ENCODE measurements around the gene TXNDC12.
"Not testable (repeated sequence)": the region's sequence is repeated elsewhere in the genome, so short reads cannot be mapped to it uniquely, and the experiment has no call there.

TXNDC12 gene

DNA sequence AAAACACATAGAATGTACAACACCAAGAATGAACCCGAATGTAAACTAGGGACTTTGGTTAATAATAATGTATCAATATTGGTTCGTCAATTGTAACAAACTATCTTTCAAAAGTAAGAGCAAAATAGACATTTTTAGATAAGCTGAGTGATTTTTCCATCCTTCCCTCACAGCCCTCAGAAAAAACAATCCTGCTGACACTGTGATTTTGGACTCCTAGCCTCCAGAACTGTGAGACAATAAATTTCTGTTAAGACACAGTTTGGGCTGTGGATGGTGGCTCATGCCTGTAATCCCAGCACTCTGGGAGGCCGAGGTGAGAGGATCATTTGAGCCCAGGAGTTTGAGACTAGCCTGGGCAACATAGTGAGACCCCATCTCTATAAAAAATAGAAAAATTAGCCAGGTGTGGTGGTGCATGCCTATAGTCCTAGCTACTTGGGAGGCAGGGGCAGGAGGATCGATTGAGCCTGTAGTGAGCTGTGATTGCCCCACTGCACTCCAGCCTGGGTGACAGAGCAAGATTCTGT, 9.3 kb downstream of the TXNDC12 start:
- not testable (repeated sequence) for DNase-seq

DNA sequence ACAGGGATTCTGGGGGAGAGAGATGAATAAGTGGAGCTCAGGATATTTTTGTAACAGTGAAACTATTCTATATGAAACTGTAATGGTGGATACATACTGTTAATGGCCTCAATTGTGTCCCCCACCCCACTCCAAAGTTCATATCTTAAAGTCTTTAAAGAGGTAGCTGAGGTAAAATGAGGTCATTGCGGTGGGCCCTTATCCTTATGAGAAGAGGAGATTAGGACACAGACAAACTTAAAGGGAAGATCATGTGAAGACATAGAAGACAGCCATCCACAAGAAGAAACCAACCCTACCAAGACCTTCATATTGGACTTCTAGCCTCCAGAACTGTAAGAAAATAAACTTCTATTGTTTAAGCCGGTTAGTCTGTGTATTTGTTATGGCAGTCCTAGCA, 9.8 kb downstream of the TXNDC12 start:
- DNase-seq: no peak

DNA sequence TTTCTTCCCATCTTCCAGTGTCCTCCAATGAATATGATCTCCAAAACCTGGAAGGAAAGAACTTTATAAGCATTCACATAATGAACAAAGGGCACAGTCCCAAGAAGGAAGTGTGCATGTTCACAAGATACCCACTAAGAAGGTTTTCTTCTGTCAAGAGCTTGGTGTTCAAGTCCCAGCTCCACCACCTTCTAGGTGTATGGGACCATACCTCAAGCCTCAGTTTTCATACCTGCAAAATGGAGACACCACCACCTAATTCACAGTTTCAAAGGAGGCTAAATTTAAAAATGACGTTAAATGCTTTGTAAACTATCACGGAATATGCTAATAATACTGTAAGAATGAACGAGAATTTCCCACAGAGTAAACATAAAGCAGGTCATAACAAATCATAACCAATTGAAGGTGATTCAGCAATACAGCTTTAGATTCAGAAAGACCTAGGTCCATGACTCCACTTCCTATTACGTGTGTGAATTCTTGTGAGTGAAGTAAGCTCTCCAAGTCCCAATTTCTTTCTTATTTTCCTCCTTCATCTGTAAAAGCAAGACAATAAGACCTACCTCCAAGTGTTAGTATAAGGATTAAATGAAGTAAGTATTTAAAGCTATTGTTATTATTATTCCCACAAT, 13.3 kb downstream of the TXNDC12 start:
- no peak for DNase-seq

DNA sequence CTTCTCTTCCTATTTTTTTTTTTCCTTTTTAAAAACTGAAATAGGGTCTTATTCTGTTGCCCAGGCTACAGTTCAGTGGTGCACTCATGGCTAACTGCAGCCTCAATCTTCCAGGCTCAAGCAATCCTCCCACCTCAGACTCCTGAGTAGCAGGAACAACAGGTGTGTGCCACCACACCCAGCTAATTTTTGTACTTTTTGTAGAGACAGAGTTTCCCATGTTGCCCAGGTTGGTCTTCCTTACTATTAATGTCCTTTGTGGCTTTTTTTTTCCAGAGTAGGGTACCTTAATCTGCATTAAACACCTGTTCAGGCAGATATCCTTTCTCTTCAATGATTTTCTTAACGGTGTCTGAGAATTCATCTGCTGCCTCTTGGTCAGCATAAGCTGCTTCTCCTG, 17.1 kb downstream of the TXNDC12 start:
- DNase-seq: no peak

DNA sequence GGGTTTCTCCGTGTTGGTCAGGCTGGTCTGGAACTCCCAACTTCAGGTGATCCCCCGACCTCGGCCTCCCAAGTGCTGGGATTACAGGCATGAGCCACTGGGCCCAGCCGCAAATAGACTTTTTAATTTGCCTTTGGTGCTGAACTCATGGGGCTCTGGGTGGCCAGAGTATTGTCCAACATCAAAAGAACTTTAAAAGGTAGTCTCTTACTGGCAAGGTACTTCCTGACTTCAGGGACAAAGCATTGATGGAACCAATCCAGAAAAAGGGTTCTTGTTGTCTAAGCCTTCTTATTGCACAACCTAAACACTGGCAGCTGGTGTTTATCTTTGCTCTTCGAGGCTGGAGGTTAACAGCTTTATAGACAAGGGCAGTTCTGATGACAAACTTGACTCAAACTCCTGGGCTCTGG, 17.6 kb downstream of the TXNDC12 start:
- no peak for DNase-seq

DNA sequence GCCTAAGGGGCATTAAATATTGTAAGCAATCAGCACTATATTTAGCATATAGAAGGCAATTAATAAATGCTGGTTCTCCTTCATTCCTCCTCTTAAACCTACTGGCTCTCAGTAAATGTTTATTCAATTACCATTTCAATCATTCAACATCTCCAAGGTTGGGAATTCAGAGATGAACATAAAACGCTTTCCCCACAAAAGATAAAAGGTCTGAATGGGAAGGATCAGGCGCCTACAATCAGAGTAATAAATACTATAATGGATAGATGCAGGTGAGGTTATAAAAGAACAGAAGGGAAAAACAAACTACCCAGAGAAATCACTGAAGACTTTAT, 21.0 kb downstream of the TXNDC12 start:
- no peak for DNase-seq

DNA sequence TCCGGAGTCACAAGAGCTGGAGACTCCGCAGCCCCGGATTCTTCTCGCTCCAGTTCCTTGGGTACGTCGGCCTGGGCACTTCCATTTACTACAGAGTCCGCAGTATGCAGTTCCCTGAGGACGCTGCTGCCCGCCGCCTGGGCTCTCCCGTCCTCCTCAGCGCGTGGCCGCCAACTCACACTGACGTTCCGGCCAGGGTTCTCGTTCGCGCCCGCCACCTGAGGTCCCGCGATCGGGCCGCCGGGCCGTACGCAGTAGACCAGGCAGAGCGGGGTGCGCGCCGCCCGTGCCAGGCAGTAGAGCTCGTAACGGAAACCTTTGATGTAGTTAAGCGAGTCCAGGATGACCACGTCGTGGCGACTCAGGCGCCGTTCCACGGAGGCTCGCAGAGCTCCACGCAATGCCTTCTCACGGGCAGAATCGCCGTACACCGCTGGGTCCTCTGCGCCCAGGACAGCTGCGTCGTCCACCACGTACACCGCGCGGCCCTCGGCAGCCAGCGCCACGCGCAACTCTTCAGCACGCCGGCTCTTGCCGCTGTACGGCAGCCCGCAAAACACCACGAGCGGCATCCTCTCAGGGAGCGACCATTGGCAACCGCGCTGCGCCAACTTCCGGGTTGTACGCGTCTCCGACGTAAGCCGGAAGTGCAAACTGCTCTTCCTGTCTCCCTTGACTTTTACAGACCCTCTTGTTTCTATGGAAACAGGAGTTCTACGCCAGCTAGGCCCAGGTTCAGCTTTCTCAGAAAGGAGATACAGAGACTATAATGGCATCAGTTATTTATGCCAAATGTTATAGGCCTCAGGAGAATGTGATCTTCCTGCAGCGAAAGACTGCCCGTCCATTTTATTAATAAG, 21.6 kb downstream of the TXNDC12 start, which contains the start of gene KTI12:
TSS of gene KTI12 (minus strand) at position 621 of the 860 bp plus-strand sequence. CDS start at position 572, 49 bp downstream.
- peak; percentile 92 for DNase-seq

DNA sequence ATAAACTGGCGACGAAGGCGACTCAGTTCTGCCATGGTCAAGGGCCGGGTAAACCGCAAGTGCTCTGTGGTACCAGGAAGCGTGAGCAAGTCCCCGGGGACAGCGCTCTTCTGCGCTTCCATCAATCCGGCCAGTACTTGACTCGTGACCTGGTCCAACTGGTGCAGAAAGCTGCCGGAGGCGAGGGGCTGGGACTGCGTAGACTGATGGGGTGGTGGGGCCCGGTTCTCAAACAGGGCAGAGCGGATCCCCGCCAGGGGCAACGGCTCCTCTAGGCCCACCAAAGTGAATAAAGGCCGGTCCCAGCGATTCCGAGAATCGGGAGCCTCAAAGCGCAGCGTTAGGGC, 22.2 kb downstream of the TXNDC12 start:
- DNase-seq: peak; percentile 39

DNA sequence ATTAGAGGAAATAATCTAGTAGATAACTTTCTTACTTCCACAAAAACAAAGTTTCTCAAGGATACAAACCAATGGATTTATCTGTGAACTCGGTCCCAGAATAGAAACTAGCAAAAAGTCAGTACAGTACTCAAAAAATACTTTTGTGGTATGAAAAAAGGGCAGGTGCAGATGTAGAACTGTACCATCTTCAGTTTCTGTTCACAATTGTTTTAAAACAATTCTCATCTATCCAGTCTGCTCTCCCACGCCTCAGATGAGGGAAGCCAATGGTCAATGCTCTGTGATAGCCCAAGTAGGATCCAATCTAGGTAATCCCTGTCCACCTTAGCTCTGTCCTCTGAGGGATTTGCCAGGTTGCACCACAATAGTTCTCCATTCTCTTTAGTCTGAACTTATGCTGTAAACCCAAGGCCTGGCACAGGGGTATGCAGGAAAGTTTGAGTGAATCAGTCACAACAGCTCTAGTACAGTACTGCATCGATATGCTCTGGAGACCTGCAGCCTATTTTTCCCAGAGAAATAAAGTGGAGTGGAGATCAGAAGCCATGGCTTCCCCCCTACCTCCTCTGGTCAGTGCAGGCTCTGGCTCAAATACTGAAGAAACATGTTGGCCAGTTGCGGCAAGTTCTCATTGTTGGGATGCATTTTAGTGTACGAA, 22.7 kb downstream of the TXNDC12 start:
- DNase-seq: no peak

DNA sequence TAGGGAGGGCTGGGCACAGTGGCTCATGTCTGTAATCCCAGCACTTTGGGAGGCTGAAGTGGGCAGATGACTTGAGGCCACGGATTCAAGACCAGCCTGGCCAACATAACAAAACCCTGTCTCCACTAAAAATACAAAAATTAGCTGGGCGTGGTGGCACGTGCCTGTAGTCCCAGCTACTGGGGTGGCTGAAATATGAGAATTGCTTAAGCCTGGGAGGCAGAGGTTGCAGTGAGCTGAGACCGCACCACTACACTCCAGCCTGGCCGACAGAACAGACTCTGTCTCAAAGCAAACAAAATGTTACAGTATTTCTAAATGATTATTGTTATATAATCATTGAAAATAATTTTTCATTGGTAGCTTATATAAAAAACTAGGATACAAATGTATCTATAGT, 26.2 kb downstream of the TXNDC12 start:
- not testable (repeated sequence) for DNase-seq

DNA sequence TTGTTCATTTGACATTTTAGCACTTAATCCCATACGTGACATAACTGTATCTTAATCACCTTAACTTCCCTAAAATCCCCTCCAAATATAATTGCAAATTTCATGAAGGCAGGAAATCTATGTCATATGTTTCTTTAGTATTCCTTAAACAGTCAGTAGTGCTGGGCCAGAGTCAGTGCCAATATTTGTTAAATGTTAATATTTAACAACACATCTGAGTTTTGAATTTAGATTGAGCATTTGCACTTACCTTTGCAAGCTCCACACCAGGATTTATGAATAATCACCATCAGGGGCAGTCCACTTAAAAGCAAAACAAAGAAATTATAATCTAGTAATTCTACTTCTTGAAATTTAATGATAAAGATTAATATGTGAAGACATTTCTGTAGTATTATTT, 26.7 kb downstream of the TXNDC12 start:
- DNase-seq: no peak

DNA sequence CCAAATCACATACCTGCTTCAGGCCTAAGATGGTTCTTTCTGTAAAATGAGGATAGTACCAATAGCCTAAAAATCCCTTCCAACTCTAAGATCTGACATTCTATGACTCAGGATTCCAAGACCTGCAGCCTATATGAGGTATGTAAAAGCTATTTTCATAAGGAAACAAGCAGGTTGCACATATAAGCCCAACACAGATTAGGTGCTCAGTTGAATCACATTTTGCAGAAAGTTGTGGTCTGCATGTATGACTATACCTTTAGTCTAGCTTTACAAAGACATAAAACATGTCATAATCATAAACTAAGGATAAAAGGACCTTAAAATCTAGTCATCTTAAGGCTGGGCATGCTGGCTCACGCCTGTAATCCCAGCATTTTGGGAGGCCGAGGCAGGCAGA, 28.7 kb downstream of the TXNDC12 start:
- DNase-seq: no peak

DNA sequence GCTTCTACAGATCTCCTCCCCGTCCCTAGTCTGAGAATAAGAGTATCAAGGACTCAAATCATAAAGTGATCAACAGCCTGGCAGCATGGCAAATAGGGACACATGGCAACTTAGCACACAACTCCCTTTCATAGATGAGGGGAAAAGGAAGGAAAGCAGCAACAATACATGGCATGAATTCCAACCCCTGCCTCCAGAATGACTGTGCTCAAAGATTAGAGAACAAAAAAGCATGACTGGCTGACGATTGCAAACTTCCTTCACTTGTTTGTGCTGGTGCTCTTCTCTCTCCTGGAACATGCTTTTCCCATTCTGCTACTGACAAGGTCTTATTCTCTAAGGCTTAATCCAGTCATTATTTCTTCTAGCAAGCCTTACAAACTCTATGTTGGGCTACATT, 32.9 kb downstream of the TXNDC12 start:
- no peak for DNase-seq

DNA sequence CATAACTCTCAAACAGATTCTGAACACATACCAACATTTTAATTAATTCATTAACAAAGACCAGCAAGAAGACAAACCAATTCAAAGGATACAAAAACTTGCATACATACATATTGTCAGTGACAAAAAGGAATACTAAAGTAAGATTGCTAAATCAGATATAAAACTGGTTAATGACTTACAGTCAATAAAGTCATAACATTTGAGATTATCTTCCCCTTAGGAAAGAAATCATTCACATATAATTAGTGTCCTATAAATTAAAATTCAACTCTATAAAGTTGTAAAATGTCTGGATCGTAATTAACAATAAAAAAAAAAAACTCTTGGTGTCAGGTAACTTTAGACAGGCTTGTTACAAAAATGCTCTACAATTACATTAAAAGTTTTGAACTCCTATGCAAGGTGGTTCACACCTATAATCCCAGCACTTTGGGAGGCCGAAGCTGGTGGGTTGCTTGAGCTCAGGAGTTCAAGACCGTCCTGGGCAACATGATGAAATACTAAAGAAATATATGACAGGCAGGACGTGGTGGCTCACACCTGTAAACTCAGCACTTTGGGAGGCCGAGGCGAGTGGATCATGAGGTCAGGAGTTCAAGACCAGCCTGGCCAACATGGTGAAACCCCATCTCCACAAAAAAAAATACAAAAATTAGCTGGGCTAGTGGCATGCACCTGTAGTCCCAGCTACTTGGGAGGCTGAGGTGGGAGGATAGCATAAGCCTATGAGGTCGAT, 46.8 kb downstream of the TXNDC12 start:
- DNase-seq: no peak

DNA sequence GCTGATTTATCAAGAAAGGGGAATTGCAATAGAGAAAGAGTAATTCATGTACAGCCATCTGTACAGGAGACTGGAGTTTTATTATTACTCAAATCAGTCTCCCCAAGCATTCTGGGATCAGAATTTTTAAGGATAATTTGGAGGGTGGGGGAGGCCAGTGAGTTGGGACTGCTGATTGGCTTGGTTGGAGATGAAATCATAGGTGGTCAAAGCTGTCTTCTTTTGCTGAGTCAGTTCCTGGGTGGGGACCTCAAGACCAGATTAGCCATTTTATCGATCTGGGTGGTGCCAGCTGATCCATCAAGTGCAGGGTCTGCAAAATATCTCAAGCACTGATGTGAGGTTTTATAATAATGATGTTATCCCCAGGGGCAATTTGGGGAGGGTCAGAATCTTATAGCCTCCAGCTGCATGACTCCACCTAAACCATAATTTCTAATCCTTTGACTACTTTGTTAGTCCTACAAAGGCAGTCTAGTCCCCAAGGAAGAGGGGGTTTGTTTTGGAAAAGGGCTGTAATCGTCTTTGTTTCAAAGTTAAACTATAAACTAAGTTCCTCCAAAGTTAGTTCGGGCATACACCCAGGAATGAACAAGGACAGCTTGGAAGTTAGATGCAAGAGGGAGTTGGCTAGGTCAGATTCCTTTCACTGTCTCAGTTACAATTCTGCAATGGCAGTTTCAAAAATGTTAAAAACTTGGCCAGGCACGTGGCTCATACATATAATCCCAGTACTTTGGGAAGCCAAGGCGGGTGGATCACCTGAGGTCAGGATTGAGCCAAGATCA, 47.6 kb downstream of the TXNDC12 start:
- no peak for DNase-seq

DNA sequence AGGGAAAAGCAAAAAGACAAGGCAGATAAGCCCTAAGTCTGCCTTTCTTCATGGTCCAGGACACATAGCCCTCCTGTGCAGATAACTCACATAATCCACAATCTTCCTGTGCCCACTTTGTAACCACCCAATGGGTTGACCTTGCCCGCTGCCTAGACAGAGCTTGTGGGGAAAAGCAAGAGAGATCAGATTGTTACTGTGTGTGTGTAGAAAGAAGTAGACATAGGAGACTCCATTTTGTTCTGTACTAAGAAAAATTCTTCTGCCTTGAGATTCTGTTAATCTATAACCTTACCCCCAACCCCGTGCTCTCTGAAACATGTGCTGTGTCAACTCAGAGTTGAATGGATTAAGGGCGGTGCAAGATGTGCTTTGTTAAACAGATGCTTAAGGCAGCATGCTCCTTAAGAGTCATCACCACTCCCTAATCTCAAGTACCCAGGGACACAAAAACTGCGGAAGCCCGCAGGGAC, 48.9 kb downstream of the TXNDC12 start:
- DNase-seq: not testable (repeated sequence)

DNA sequence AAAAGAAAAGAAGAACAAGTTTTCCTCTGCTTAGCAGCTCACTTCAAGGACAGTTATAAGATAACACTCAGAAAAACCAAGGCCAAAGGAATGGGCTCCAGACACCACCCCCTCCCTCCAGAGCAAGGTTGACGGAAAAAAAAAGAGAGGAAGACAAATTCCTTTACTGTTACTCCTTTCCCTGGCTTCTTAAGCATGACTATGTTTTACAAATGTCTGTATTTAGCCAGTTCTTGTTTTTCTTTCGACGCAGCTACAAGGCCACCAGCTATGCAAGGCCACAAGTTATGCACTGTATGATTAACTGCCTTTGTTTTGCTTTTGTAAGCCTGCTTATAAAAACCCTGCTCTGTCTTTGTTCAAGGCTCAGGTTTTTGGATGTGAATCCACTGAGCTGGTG, 49.4 kb downstream of the TXNDC12 start:
- not testable (repeated sequence) for DNase-seq

DNA sequence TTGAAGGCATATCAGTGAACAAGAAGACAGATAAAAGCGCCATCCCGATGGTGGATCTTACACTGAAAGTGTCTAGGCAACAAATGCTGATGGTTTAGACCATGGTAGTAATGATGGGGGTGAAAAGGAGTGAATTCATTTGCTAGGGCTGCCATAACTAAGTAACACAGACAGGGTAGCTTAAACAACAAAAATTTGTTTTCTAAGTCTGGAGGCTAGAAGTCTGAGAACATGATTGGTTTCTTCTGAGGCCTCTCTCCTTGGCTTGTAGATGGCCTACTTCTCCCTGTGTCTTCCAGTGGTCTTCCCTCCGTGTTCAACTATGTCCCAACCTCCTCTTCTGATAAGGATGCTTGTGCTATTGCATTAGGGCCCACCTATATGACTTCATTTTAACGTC, 51.1 kb downstream of the TXNDC12 start:
- no peak for DNase-seq

DNA sequence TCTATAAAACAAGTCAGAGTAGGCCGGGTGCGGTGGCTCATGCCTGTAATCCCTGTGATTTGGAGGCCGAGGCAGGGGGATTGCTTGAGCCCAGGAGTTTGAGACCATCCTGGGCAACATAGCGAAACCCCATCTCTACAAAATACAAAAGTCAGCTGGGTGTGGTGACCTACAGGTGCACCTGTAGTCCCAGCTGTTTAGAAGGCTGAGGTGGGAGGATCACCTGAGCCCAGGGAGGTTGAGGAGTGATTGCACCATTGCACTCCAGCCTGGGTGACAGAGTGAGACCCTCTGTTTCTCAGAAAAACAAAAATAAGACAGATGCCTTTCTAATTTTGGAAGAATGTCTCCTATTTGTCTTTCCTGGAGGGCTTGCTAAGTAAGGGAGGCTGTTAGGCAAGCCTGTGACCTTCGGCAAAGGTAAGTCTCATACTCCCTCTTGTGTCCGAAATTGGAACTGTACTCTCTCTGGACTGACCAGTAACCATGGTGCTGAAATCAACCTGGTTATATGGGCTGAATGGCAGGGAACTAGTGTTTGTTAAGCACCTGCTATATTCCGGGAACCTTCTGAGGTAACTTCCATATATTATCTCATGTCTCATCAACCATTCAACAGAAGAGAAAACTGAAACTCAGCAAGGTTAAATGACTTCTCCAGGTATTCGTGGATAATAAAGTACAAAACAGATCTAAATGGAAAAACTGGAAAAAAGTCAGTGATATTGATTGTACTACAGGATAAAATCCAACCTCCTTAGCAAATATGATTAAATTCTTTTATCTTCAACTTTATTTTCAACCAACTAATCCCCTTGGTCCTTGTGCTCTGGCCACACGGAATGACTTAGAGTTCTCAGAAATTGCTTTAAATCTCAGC, 52.7 kb downstream of the TXNDC12 start:
- peak; percentile 29 for DNase-seq

DNA sequence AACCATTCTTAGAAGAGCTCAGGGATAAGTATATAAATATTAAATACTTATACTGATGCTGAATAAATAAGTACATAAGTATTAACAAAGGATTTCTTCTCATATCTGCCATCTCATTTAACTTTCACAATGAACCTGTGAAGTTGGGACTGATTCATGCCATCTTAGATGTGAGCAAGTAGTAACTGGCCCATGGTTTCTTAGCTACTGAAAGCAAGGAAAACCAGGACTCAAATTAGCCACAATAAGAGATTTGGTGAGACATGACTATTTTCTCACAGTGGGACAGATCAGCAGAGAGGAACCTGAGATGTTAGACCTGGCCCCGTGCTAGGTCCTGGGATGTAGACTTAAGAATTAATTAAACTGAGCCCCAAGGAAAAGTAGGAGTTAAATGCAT, 56.3 kb downstream of the TXNDC12 start:
- no peak for DNase-seq

DNA sequence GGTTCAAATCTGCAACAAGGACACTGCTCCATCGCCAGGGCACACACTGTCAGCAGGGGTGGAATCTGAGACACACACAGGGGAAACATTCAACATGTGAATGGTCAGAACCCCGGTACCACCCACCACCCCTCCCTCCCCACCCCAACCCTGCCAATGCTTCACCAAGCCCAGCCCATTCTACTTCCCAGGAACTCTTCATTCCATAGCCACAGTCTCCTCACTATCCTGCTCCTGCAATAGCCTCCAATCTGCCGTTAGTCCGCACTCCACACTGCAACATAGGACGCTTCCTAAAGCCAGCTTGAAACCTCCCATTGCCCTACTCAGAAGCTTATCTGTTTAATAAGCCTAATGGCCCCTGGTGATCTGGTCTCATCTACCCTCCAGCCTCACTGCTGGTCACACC, 57.0 kb downstream of the TXNDC12 start:
- DNase-seq: no peak

Measured in left hindlimb (tissue), 1 donor.